ENCODE measurements around the gene RAMP3.

GRCh38 chr7:45148653-45148973 is 9.0 kb upstream of the RAMP3 start:
- TF ChIP-seq, protein P1, sequence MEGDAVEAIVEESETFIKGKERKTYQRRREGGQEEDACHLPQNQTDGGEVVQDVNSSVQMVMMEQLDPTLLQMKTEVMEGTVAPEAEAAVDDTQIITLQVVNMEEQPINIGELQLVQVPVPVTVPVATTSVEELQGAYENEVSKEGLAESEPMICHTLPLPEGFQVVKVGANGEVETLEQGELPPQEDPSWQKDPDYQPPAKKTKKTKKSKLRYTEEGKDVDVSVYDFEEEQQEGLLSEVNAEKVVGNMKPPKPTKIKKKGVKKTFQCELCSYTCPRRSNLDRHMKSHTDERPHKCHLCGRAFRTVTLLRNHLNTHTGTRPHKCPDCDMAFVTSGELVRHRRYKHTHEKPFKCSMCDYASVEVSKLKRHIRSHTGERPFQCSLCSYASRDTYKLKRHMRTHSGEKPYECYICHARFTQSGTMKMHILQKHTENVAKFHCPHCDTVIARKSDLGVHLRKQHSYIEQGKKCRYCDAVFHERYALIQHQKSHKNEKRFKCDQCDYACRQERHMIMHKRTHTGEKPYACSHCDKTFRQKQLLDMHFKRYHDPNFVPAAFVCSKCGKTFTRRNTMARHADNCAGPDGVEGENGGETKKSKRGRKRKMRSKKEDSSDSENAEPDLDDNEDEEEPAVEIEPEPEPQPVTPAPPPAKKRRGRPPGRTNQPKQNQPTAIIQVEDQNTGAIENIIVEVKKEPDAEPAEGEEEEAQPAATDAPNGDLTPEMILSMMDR (IDR thresholded peaks at IDR 0.05): no peak
- no peak for TF ChIP-seq POLR2A (IDR thresholded peaks at IDR 0.05)
- TF ChIP-seq EP300 (IDR thresholded peaks at IDR 0.05): no peak

Data from tibial nerve (tissue), 4 donors.